GM11168 (cell line): Measurements from ENCODE around the gene TMEM151B.

Source experiments
- in situ Hi-C: fragments of 300-500 bp; cut with MboI; formaldehyde crosslinking; loops from one replicate; pipeline ENCODE4 v1.12.0; 2022; ENCODE audit warnings: low sequenced_read_pairs; ENCODE audit not compliant: unreplicated experiment

Gene TMEM151B

DNA sequence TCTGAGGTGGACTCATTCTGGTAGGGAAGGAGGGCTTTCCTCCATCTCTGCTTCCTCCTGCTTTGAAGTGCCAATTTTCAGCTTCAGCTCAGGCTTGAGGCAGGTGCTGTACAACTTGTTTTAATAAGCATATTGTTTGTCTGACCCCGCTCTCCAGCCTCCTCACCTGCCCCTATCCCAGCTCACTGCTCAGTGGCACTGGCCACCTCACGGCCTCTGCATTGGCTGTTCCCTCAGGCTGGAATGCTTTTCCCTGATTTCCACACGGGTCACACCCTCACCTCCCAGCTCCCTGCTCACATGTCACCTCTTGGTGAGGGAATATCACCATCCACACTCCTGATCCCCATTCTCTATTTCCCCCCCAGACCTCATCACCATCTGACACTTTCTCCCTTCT lies 28.6 kb downstream of the TMEM151B start:
- in situ Hi-C loops: no loop called here

DNA sequence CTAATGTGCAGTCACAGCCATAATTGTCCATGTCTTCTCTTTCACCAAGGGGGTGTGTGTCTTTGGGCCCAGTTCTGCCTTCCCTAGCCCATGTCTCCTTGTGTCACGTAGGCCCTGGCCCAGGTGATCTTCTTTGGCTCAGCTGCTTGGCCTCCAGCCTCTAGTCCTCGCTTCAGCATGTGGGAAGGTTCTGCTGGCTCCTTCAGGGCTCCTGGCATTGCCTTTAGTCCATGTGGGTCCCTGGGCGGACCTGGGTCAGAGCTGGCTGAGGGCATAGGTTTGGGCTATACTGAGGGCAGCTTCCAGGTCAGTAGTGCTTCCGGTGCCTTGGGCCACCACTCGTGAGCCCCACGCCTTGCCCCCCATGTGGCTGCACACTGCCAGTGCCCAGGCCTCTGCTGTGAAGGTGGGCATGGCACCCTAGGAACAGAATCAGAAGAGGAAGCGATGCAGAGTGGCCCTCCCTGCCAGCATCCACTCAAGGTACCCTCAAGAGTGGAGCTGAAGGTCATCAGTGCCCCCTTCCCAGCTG lies 30.1 kb downstream of the TMEM151B start:
- in situ Hi-C loops: loop anchor here (25.0 kb wide), 1 partner anchor 1887 kb away; no protein-coding TSS in a partner anchor

DNA sequence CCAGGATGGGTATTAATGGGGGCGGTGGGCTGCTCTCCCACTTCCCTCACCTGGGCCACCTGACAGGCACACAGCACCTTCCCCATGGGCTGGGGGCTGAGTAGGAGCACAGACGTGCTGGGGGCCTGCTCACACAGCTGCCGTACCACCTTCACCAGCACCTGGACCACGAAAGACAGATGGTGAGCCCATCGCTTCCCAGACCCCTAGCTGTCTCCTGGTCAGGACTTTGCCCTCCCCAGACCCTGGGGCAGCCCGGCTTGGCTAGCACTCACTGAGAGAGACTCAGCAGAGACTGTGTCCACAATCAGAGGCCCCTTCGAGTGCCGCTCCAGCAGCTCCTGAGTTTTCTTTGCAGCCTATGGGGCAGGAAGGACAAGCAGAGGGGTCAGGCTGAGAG lies 30.9 kb downstream of the TMEM151B start:
- in situ Hi-C loops: loop anchor here (25.0 kb wide), 1 partner anchor 1886 kb away; no protein-coding TSS in a partner anchor

DNA sequence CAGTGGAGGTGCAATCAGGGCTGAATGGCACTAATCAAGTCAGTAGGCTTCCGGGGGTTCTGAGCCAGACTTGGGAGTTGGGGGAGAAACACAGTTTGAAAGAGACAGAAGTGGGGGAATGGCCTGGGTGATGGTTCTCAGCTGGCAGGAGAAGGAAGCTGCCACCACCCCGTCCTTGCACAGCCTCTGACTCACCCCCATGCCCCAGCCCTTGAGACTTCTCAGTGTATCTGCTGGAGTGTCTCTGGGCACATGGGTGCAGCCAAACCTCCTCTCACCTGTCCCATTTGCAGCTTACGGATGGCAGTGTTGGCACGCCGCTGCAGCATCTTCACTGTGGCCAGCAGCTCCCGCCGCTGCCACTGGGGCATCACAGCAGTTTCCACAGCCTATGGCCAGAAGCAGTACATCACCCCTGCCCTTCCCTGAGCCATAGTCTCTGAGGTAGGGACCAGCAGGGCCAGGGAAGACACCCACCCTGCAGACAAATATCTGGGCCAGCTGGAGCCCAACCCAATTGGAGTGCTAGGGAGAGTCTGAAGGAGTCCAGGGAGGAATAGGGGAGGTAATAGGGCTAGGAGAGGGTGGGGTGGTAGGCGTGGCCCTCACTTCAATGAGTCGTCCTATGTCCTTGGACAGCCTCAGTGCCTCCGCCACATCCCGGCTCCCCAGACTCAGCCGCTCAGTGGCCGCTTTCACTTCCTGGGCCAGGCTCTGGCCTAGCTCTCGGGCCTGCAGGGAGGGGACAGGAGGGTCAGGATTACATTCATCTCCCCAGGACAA lies 31.7 kb downstream of the TMEM151B start:
- in situ Hi-C loops: loop anchor here (25.0 kb wide), 1 partner anchor 1885 kb away; no protein-coding TSS in a partner anchor

DNA sequence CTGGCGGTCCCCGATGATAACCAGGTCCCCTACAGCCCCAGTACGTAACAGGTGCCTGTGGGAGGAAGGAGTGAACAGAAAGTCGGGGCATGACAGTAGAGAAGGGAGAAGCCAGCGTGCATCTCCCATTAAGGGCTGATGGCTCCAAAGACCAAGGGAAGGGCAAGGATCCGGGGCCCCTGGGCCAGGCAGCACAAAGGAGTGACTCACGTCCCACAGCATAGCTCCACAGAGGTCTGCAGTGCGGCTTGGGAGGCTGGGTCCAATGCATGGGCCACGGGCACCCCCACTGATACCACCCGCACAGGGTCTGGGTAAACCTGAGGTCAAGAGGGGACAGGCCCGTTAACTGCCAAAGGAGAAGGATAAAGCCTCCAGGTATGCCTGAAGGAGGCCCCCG lies 32.6 kb downstream of the TMEM151B start:
- in situ Hi-C loops: loop anchor here (25.0 kb wide), 1 partner anchor 1884 kb away; no protein-coding TSS in a partner anchor

DNA sequence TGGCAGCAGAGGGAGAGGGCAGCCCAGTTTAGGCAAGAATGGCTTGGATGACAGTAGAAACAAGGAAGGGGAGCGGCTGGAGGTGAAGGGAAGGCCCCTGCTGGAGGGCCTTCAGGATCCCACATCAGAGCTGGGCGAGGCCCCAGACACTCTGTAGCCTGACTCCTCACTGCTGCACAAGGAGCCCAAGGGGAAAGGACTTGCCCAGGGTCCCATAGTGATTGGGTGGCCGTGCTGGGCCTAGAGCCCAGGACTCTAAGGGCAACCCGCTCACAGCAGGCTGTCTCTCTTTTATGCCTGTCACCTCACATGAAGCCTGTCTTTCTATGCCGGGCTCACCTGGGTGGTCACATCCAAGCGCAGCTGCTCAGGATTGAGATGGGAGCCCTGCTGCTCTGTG lies 33.6 kb downstream of the TMEM151B start:
- in situ Hi-C loops: loop anchor here (25.0 kb wide), 1 partner anchor 1883 kb away; no protein-coding TSS in a partner anchor

DNA sequence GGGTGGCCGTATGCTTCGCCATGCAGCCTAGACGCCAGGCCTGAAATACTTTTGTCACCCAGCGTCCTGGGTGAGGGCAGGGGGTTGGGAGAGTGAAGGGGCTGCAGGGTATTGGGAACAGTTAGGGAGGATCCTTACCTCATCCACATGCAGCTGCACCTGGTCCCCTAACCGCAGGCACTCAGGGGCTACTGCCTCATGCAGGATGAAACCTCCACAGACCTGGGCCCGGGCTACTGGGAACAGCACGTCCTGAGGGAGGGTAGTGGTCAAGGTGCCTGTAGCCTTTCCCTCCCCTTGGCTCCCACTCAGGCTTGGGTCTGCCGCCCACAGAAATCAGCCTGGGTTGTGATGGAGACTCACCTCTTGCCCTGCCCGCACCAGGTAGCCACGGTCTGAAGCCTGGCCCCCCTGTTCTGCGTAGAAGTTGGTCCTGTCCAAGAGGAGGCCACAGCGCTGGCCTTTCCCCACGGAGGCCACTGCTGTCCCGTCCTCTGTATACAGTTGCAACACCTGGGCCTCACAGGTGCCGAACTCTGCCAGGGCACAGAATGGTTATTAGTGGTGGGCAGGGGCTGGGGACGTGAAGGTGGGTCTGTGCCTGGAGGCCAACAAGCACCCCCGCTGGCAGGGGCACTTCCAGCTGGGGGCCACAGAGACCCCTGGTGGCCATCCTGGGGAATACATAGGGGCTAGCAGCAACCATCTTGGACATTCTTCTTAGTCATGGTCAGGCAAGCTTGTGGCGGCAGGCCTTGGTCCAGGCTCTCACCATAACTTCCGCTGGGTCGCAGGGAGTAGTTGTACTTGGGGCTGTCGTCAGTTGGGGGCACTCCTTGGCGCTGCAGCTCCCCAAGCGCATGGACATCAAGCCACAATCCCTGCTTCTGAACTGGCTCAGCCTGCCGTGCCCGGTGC lies 34.3 kb downstream of the TMEM151B start:
- in situ Hi-C loops: loop anchor here (25.0 kb wide), 1 partner anchor 1883 kb away; no protein-coding TSS in a partner anchor

DNA sequence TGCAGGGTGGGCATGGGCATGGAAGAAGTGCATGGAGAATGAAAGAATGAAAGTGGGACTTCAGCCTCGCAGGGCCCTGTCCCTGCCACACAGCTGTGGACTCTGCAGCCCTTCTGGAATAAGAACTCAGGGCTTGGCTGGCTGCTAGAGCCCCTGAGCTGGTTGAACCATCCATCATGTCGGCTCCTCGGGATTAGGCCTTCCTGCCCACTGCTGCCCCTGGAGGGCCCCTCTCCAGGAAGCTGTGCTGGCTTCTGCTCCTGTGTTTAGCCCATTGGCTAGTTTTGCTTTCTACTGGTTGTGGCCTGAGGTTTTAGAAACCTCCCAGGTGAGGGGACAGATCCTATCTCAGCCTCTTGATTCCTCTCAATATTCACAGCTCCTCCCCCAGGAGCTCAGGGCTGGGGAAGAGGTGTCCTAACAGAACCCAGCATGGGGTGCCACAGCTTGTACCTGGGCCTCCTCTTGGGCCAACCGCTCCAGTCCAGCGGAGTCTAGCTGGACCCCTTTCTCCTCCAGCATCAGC lies 35.0 kb downstream of the TMEM151B start:
- in situ Hi-C loops: loop anchor here (25.0 kb wide), 1 partner anchor 1882 kb away; no protein-coding TSS in a partner anchor

DNA sequence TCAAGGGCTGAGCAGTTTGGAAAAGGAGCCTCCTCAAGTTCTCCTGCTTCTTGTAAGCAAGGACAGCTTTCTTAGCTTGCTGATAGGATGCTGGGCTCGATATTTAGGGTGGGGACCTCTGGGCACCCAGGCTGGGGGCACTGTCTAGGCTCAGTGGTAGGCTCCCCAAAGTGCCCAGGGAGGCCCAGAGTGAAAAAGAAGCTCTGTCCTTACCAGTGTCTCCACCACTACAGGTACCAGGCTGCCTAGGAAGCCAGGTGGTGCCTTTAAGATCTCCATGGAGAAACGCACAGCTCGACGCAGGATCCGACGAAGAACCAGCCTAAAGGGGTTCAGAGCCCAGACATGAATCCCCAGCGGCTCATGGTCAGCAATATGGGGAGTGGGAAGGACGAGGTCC lies 36.5 kb downstream of the TMEM151B start:
- in situ Hi-C loops: loop anchor here (25.0 kb wide), 1 partner anchor 1881 kb away; no protein-coding TSS in a partner anchor

DNA sequence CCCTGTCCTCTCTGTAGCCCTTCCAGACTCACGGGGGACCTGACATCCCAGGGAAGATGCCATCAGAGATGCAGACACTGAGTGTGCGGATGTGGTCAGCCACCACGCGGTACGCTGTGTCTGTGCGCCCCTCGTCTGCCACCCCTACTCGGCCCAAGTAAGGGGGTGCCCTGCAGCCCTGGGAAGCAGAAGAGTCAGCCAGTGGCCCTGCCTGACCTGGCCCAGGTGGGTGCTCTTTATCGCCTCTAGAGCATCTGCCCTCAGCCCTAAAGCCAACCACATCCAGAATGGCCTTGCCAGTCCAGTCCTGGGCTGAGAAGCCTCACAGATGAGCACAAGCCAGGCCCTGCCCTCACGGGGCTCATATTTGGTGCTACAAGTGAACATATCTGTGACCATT lies 37.0 kb downstream of the TMEM151B start:
- in situ Hi-C loops: loop anchor here (25.0 kb wide), 1 partner anchor 1880 kb away; no protein-coding TSS in a partner anchor

DNA sequence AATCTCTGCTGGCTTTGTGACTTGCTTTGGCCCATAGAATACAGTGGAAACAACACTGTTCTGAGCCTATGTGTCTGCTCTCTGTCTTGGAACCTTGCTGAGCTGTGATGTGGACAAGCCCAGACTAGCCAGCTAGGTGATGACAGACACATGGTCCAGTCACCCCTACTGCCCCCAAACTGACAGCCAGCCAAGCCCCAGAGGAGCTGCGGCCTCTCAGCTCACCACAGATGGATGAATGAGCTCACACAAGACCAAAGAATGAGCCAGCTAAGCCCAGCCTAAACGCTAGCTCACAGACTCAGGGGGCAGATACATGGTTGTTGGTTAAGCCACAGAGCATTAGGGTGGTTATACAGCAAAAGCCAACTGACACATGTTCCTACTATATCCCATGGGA lies 38.8 kb downstream of the TMEM151B start:
- in situ Hi-C loops: loop anchor here (25.0 kb wide), 1 partner anchor 1878 kb away; no protein-coding TSS in a partner anchor

DNA sequence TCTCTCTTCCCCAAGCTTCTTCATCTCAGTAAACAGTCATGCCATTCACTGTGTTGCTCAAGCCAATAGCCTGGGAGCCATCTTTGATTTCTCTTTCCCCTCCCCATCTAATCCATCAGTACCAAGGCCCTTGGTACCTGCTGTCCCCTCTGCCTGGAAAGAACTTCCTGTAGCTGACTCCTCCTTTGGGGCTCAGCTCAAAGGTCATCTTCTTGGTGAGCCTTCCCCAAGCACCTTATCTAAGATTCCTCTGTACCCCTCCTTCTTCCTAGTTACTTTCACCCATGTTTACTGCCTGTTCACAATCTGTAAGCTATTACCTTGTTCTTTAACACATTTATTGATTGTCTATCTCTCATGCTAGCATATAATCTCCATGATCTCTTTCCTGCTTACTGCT lies 39.4 kb downstream of the TMEM151B start:
- in situ Hi-C loops: loop anchor here (25.0 kb wide), 1 partner anchor 1878 kb away; no protein-coding TSS in a partner anchor

DNA sequence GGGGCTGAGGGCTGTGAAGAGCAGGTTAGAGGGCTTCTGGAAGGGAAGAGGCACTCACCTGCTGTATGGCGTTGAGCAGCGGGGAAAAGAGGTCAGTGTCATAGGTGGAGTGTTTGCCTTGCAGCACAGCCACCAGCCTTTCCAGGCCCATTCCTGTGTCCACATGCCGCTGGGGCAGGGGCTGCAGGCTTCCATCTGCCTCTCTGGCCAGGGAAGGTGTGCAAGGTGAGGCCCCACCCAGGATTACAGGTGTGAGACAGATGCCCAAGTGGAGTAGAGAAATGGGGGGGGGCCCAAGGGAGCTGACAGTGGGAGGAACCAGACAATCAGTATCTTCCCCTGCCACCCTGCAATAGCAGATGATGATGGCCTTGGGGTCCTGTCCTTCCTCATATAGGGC lies 40.0 kb downstream of the TMEM151B start:
- in situ Hi-C loops: loop anchor here (25.0 kb wide), 1 partner anchor 1877 kb away; no protein-coding TSS in a partner anchor

DNA sequence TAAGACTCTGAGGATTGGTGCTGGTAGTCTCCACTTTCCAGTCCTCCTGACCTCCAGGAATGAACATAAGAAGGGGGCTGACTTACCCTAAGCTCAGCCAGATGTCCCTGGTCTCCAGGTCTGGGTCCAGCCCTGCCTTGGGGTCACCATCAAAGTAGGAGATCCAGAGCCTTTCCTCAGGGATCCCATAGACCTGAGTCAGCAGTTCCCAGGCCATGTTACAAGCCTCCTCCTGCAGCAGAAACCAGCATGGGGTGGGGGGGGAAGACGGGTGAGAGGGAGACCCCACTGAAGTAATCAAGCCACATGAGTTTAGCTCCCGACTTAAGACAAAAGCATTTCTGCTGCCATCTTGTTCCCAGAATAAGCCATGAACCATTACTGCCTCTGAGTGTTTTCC lies 41.1 kb downstream of the TMEM151B start:
- in situ Hi-C loops: loop anchor here (25.0 kb wide), 1 partner anchor 1876 kb away; no protein-coding TSS in a partner anchor

DNA sequence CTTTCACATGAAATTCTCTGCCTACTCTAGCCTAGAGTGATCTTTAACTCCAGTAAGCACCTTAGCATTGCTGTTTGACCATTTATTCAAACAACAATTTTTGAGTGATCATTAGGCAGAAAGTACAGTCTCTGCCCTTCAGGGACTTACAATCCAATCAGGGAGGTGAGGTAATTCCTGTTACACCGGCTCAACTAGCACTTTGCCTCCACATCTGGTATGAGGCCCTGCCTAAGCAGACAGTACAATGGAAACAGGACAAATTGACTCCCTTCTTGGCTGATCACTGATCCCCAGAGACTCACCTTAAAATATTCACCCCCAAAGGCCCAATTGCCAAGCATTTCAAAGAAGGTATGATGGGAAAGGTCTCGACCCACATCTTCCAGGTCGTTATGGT lies 41.5 kb downstream of the TMEM151B start:
- in situ Hi-C loops: loop anchor here (25.0 kb wide), 1 partner anchor 1876 kb away; no protein-coding TSS in a partner anchor

DNA sequence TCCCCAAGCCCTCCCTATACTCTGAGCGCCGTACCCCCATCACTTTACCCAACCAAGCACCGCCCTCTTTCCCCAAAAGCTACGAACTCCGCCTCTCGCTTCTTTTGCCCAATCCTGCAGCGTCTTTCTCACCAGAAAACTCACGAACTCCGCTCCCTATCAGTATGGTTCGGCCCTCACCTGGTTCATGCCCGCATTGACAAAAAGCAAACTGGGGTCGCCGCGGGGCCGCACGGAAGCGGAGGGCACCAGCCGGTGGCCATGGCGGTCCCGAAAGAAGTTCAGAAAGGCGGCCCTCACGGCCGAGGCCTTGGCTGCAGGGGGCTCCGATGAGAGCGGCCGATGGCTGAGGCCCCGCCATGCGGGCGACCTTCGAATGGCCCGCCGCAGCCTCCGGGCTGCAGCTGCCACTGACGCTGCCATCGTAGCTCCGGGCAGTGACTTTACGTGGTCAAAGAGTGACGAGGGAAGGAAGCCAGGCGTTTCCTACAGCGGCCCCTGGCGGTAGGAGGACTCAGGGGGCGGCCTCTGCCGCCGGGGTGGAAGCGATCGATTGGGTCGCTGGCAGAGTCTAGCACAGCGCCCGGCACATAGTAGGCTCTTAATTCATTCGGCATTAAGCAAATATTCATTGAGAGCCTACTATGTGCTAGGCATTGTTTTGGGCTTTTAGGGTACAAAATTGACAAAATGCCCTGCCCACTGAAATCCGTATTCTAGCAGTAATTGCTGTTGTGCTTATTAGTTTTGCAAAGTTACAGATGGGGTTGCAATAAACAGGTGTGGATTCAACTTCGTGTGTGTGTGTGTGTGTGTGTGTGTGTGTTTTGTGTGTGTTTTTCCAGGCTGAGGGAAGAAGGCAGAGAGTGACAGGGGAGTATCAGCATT lies 42.9 kb downstream of the TMEM151B start, which contains the start of gene AARS2:
Gene AARS2, minus strand, starts transcription at position 447 of the 888 bp plus-strand sequence. Its CDS starts 24 bp downstream, at position 423.
- in situ Hi-C loops: loop anchor here (25.0 kb wide), 1 partner anchor 1874 kb away; no protein-coding TSS in a partner anchor

DNA sequence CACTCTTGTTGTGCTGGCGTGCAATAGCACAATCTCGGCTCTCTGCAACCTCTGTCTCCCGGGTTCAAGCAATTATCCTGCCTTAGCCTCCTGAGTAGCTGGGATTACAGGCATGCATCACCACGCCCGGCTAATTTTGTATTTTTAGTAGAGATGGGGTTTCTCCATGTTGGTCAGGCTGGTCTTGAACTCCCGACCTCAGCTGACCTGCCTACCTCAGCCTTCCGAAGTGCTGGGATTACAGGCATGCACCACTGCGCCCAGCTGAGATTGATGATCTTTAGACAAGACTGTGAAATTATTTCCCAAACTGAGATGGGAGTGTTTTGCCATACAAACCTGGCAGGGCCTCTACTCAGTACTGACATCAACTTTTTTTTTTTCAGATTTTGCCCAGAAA lies 44.4 kb downstream of the TMEM151B start:
- in situ Hi-C loops: loop anchor here (25.0 kb wide), 1 partner anchor 1873 kb away; no protein-coding TSS in a partner anchor

DNA sequence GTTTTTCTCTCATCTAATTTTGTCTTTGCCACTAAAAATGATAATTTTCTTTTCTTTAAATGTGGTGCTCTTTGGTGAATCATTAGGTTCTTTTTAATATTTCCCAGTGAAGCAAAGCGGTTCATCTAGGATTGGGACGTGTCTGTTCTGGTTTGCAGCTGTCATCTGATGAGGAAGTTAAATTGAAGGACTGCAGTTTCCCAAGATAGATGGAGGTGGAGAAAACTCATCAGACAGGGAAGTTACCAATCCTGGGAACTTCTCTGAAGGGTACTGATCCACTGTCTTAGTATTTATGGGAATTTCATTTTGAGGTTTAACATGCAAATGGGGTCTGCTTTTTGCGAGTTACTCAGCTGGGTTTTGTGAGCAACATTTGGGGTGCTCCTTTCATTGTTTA lies 45.3 kb downstream of the TMEM151B start:
- in situ Hi-C loops: loop anchor here (25.0 kb wide), 1 partner anchor 1872 kb away; no protein-coding TSS in a partner anchor
